HG02763 (cell line): Measurements from ENCODE around the gene CDK15.

Source experiments
- ATAC-seq: cut with Tn5 transposase; IDR thresholded peaks from one replicate; pipeline ENCODE4 v1.9.1; 2021; ENCODE audit warnings: mild to moderate bottlenecking, moderate library complexity; ENCODE audit not compliant: unreplicated experiment

CDK15 gene

GRCh38 chr2:201859949-201860348 is 53.6 kb downstream of the CDK15 start:
- no peak for ATAC-seq

- ATAC-seq, result peak; percentile 67
These were observed 54.3 kb downstream of the CDK15 start for GRCh38 chr2:201860636-201861066.

GRCh38 chr2:201862843-201863242 is 56.5 kb downstream of the CDK15 start:
- ATAC-seq, result no peak

GRCh38 chr2:201866643-201867473 is 60.5 kb downstream of the CDK15 start:
- no peak for ATAC-seq

GRCh38 chr2:201871471-201871870 is 65.1 kb downstream of the CDK15 start:
- no peak for ATAC-seq

- no peak for ATAC-seq
These were observed 66.3 kb downstream of the CDK15 start for GRCh38 chr2:201872591-201872990.

- no peak for ATAC-seq
These were observed 73.7 kb downstream of the CDK15 start for GRCh38 chr2:201879996-201880395.

- ATAC-seq, result no peak
These were observed 74.2 kb downstream of the CDK15 start for GRCh38 chr2:201880579-201880978.

- ATAC-seq, result no peak
These were observed 74.8 kb downstream of the CDK15 start for GRCh38 chr2:201880993-201881611.

- no peak for ATAC-seq
These were observed 75.4 kb downstream of the CDK15 start for GRCh38 chr2:201881741-201882140.

- peak; percentile 42 for ATAC-seq
These were observed 76.2 kb downstream of the CDK15 start for GRCh38 chr2:201882353-201883090.

GRCh38 chr2:201883606-201884369 is 77.5 kb downstream of the CDK15 start:
- ATAC-seq, result no peak

GRCh38 chr2:201886504-201886903 is 80.2 kb downstream of the CDK15 start:
- ATAC-seq, result no peak

- ATAC-seq, result no peak
These were observed 81.6 kb downstream of the CDK15 start for GRCh38 chr2:201887773-201888425.

- no peak for ATAC-seq
These were observed 82.1 kb downstream of the CDK15 start for GRCh38 chr2:201888426-201888800.

GRCh38 chr2:201890453-201890852 is 84.1 kb downstream of the CDK15 start:
- ATAC-seq, result no peak

- ATAC-seq, result no peak
These were observed 85.3 kb downstream of the CDK15 start for GRCh38 chr2:201891676-201892075.

- no peak for ATAC-seq
These were observed 86.2 kb downstream of the CDK15 start for GRCh38 chr2:201892516-201892915.

GRCh38 chr2:201900362-201900761 is 94.0 kb downstream of the CDK15 start:
- ATAC-seq, result no peak

- ATAC-seq, result no peak
These were observed 95.4 kb downstream of the CDK15 start for GRCh38 chr2:201901786-201902185.
